Right lobe of liver (tissue), 4 donors: ENCODE data around the gene TRAPPC6A.

Experiments
- CTCF ChIP-seq, 4 donors: fragments of 200-600 bp in 3 of 4; fragments of 450-650 bp in 1 of 4; IDR thresholded peaks; one replicate each; pipeline versions ENCODE4 v1.5.1 to v1.8.0; 2016 to 2022; ENCODE audit warnings: antibody characterized with exemption in 4 of 4, mild to moderate bottlenecking in 2 of 4
- POLR2A ChIP-seq: fragments of 450-650 bp; IDR thresholded peaks from one replicate; pipeline ENCODE4 v1.6.1; 2017; ENCODE audit warnings: antibody characterized with exemption, mild to moderate bottlenecking
- donor health status: DM: no; HTN: no; CAD: no.
- donor health status: DM: no; HTN: no; CAD: no.
- donor health status: DM: no; HTN: yes; CAD: no.

DNA sequence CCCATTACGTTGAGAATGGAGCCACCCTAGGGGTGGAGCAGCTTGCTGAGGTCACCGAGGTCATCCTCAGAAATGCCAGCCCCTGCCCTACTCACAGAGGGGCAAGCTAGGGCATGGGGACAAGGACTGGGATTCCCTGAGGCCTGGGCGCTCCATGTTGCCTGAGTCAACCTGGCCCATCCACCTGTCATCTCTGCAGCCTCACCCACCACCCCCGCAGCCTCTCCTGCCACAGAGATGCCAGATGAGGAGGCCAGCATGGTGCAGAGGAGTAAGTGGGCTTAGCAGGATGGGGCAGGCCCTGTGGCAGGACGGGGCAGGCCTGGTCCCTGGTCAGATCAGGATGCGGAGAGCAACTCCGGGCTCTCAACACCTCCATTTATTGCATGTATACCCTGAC, 26.7 kb downstream of the TRAPPC6A start:
- TF ChIP-seq CTCF (IDR thresholded peaks at IDR 0.05) (no peak), POLR2A (no peak)
